Measurements from ENCODE around the gene HENMT1. TPM values are rescaled to one million over a fixed set of nuclear protein-coding genes. Genes with fewer than 3 reads are reported as not detected.

Gene HENMT1
- total RNA-seq, 1 donor from 2014 or later: 3.7 TPM

DNA sequence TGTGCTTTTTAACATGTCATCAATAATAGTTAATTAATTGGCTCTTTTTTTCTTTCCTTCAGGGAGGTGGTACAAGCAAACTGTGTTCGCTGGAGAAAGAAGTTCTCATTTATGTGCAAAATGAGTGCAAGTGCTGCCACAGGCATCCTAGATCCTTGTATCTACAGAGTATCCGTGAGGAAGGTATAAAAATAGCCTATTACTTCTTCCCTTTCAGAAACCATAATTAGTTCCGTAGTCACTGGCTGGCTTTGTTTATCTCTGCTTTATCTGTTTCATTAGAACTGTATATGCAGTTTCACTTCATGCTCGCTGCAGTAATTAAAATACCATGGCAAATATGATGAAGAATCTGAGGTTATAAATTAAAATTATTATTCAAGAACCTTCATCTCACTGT lies 60.4 kb downstream of the HENMT1 start:
- no peak overlapping the region for H2AFZ ChIP-seq (replicated peaks)
- H3K79me2 ChIP-seq (ENCODE audit: low read depth): no peaks in the 10 kb centered on the region
- TF ChIP-seq EZH2phosphoT487 (IDR thresholded peaks at IDR 0.05) (no peak), EZH2 (IDR thresholded peaks at IDR 0.05) (no peak)
- TF ChIP-seq, protein P1, sequence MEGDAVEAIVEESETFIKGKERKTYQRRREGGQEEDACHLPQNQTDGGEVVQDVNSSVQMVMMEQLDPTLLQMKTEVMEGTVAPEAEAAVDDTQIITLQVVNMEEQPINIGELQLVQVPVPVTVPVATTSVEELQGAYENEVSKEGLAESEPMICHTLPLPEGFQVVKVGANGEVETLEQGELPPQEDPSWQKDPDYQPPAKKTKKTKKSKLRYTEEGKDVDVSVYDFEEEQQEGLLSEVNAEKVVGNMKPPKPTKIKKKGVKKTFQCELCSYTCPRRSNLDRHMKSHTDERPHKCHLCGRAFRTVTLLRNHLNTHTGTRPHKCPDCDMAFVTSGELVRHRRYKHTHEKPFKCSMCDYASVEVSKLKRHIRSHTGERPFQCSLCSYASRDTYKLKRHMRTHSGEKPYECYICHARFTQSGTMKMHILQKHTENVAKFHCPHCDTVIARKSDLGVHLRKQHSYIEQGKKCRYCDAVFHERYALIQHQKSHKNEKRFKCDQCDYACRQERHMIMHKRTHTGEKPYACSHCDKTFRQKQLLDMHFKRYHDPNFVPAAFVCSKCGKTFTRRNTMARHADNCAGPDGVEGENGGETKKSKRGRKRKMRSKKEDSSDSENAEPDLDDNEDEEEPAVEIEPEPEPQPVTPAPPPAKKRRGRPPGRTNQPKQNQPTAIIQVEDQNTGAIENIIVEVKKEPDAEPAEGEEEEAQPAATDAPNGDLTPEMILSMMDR (IDR thresholded peaks at IDR 0.05): no peak
- H3K9ac ChIP-seq: no peak overlapping the region
- Mint-ChIP-seq H3K27me3 (ENCODE audit: insufficient read depth, low read depth) (no peaks in the 10 kb centered on the region), H3K36me3 (peaks cover 2% of the 10 kb centered on the region), H3K4me3 (no peak overlapping the region), H3K27ac (no peak overlapping the region), H3K4me1 (no peaks in the 10 kb centered on the region), H3K9me3 (no peaks in the 10 kb centered on the region)
- H3K4me2 ChIP-seq: no peak overlapping the region
- no peaks in the 10 kb centered on the region for H3K4me1 ChIP-seq
- no peaks in the 10 kb centered on the region for H3K27me3 ChIP-seq
- no peaks in the 10 kb centered on the region for H3K9me3 ChIP-seq (ENCODE audit: low read depth)
- no peaks in the 10 kb centered on the region for H3F3A ChIP-seq (ENCODE audit: low read depth)
- H3K27ac ChIP-seq: no peak overlapping the region
- H4K20me1 ChIP-seq (ENCODE audit: low read depth): no peaks in the 10 kb centered on the region
- no peaks in the 10 kb centered on the region for H3K36me3 ChIP-seq
- H3K4me3 ChIP-seq: no peak overlapping the region
- no peak for DNase-seq (ENCODE audit: low spot score)

DNA sequence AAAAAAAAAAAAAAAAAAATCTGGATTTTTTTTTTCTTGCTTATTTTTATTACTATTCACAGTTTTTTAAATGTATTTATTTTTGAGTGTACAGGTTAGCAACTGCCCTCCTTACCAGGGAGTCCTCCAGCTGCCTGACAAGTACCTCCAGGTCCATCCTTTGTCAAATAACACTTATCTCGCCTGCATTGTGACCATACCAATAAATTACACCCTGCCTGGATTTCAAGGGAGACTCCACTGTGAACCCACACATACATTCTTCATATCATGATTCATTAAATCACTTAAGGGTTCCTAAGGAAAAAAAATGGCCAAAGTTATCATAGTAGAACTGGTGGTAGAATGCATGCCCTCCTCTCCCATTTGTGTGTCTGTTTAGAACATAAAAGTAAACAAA lies 62.6 kb downstream of the HENMT1 start:
- H3K4me3 ChIP-seq: no peak overlapping the region
- H3K9me3 ChIP-seq (ENCODE audit: low read depth): no peaks in the 10 kb centered on the region
- no peaks in the 10 kb centered on the region for H3K27me3 Mint-ChIP-seq (ENCODE audit: insufficient read depth, low read depth)
- no peaks in the 10 kb centered on the region for H4K20me1 ChIP-seq (ENCODE audit: low read depth)
- H3K27ac Mint-ChIP-seq: no peak overlapping the region
- H3K27ac ChIP-seq: no peak overlapping the region
- no peaks in the 10 kb centered on the region for H3K79me2 ChIP-seq (ENCODE audit: low read depth)
- no peaks in the 10 kb centered on the region for H3K27me3 ChIP-seq
- no peaks in the 10 kb centered on the region for H3K9me3 Mint-ChIP-seq
- H3K4me2 ChIP-seq: no peak overlapping the region
- H3K4me1 ChIP-seq: no peaks in the 10 kb centered on the region
- no peaks in the 10 kb centered on the region for H3K36me3 ChIP-seq
- no peak for TF ChIP-seq EZH2 (IDR thresholded peaks at IDR 0.05)
- no peak for TF ChIP-seq EZH2phosphoT487 (IDR thresholded peaks at IDR 0.05)
- TF ChIP-seq, protein P1 (IDR thresholded peaks at IDR 0.05): no peak
- no peaks in the 10 kb centered on the region for H3F3A ChIP-seq (ENCODE audit: low read depth)
- H2AFZ ChIP-seq (replicated peaks): no peak overlapping the region
- no peak overlapping the region for H3K4me3 Mint-ChIP-seq
- no peaks in the 10 kb centered on the region for H3K4me1 Mint-ChIP-seq
- peaks cover 2% of the 10 kb centered on the region for H3K36me3 Mint-ChIP-seq
- H3K9ac ChIP-seq: no peak overlapping the region
- no peak for DNase-seq (ENCODE audit: low spot score)

Other genes with a start within 250 kb of the HENMT1 start
- not detected in 2 replicates for gene NBPF6, start 210.8 kb downstream of the HENMT1 start, total RNA-seq (ENCODE audit: low replicate concordance)
- gene EEIG2, start 101.0 kb downstream of the HENMT1 start, total RNA-seq (ENCODE audit: low replicate concordance): 6.6 and 8.8 TPM in 2 replicates
- 35.1 and 40.7 TPM in 2 replicates for gene PRPF38B, start 31.2 kb upstream of the HENMT1 start, total RNA-seq (ENCODE audit: low replicate concordance)
- gene FNDC7, start 51.8 kb upstream of the HENMT1 start, total RNA-seq (ENCODE audit: low replicate concordance): 0.34 and 0.37 TPM in 2 replicates
- gene STXBP3, start 85.6 kb upstream of the HENMT1 start, total RNA-seq (ENCODE audit: low replicate concordance): 63.8 and 89.8 TPM in 2 replicates
- gene AKNAD1, start 196.0 kb upstream of the HENMT1 start, total RNA-seq (ENCODE audit: low replicate concordance): not detected in 2 replicates
- 25.7 and 35.4 TPM in 2 replicates for gene GPSM2, start 215.9 kb upstream of the HENMT1 start, total RNA-seq (ENCODE audit: low replicate concordance)

Measured in neural progenitor cell (in vitro differentiated cells).